K562 (cell line): ENCODE data around the gene SIRT5. TPM values are rescaled to one million over a fixed set of nuclear protein-coding genes. Genes with fewer than 3 reads are reported as not detected.
A peak's percentile ranks its signal among the peaks of the same experiment; 100 is the strongest.

Experiments
- BRD4 ChIP-seq: fragments of 200-600 bp; sonication (generic); IDR thresholded peaks from 2 replicates; pipeline ENCODE4 v1.6.1; 2017; ENCODE audit warnings: inconsistent platforms
- CEBPB ChIP-seq: fragments of 450-650 bp; IDR thresholded peaks from 2 replicates; pipeline ENCODE4 v1.6.1; 2016; ENCODE audit warnings: missing genetic modification characterization, missing compliant biosample characterization
- CHD1 ChIP-seq: fragments of 200-600 bp; sonication (generic); IDR thresholded peaks from one replicate; pipeline ENCODE4 v1.6.1; 2012; ENCODE audit warnings: mild to moderate bottlenecking, moderate library complexity, low read length, inconsistent platforms
- E2F1 ChIP-seq: sonication (generic); formaldehyde crosslinking; IDR thresholded peaks from 2 replicates; pipeline ENCODE4 v1.8.1; 2023; ENCODE audit warnings: mild to moderate bottlenecking, missing genetic modification reagents, moderate library complexity
- ETV1 ChIP-seq: fragments of 450-650 bp; conservative IDR thresholded peaks from 2 replicates; pipeline ENCODE4 v1.6.1; 2016; ENCODE audit warnings: missing genetic modification characterization, control low read depth, low read depth, missing compliant biosample characterization
- GTF2E2 ChIP-seq: fragments of 200-800 bp; sonication (Bioruptor generic); IDR thresholded peaks from 2 replicates; pipeline ENCODE4 v1.6.1; 2016; ENCODE audit warnings: missing genetic modification characterization, missing compliant biosample characterization
- HDAC2 ChIP-seq: fragments of 450-650 bp; IDR thresholded peaks from 2 replicates; pipeline ENCODE4 v1.6.1; 2016; ENCODE audit warnings: mild to moderate bottlenecking
- KDM4B ChIP-seq, 2 experiments: fragments of 450-650 bp in 1 of 2; sonication (generic) in 1 of 2; IDR thresholded peaks; 2 replicates each; pipeline ENCODE4 v1.6.1; 2016 to 2017; ENCODE audit warnings: borderline replicate concordance in 2 of 2, antibody characterized with exemption in 1 of 2, low read depth in 1 of 2, mild to moderate bottlenecking in 1 of 2
- SMARCC2 ChIP-seq: fragments of 450-650 bp; IDR thresholded peaks from 2 replicates; pipeline ENCODE4 v1.6.1; 2017; ENCODE audit warnings: antibody characterized with exemption, moderate library complexity, mild to moderate bottlenecking, low read depth
- SRF ChIP-seq, 2 experiments: fragments of 250-450, 450-650 bp in 1 of 2; sonication (Bioruptor Pico) in 1 of 2; sonication (generic) in 1 of 2; formaldehyde crosslinking; IDR thresholded peaks; 2 replicates each; pipeline versions ENCODE4 v1.5.0 to v1.5.1; 2020 to 2022; ENCODE audit warnings: mild to moderate bottlenecking in 1 of 2, missing genetic modification reagents in 1 of 2
- STAT6 ChIP-seq: sonication (generic); formaldehyde crosslinking; IDR thresholded peaks from 2 replicates; pipeline ENCODE4 v1.8.1; 2023; ENCODE audit warnings: mild to moderate bottlenecking, missing genetic modification reagents
- YY1 ChIP-seq, 3 experiments: IDR thresholded peaks; 2 replicates each; pipeline ENCODE4 v1.6.1; 2011; ENCODE audit warnings: low read length in 2 of 3, mild to moderate bottlenecking in 2 of 3, moderate library complexity in 2 of 3, borderline replicate concordance in 1 of 3, control low read depth in 1 of 3, low read depth in 1 of 3; ENCODE audit not compliant: insufficient read depth in 3 of 3, insufficient replicate concordance in 2 of 3, control insufficient read depth in 1 of 3, insufficient read length in 1 of 3; ENCODE audit errors: extremely low read depth in 1 of 3
- ZNF12 ChIP-seq: sonication (generic); formaldehyde crosslinking; IDR thresholded peaks from 2 replicates; pipeline ENCODE4 v1.4.0; 2020; ENCODE audit warnings: mild to moderate bottlenecking, missing genetic modification reagents
- ZNF143 ChIP-seq: sonication (generic); formaldehyde crosslinking; IDR thresholded peaks from 2 replicates; pipeline ENCODE4 v1.9.0; 2022; ENCODE audit warnings: mild to moderate bottlenecking, missing genetic modification reagents
- ZNF232 ChIP-seq: sonication (generic); formaldehyde crosslinking; IDR thresholded peaks from 2 replicates; pipeline ENCODE4 v1.8.0; 2022; ENCODE audit warnings: mild to moderate bottlenecking, missing genetic modification reagents
- ZNF507 ChIP-seq: conservative IDR thresholded peaks from 2 replicates; pipeline ENCODE4 v1.6.1; 2017; ENCODE audit warnings: missing genetic modification characterization, missing compliant biosample characterization
- polyA plus RNA-seq, 8 experiments: library from polyadenylated mRNA; depleted of rRNA in 4 of 8; stranded (reverse) in 5 of 8; unstranded in 3 of 8; fragments of >200 nt; fragmentation: Nextera tagmentation in 2 of 8; fragmentation: Illumina TruSeq in 1 of 8; extraction: Ambion mirVana in 2 of 8; extraction: Trizol in 1 of 8; gene quantifications; 2 replicates each; pipeline versions ENCODE4 v1.2.1 to v1.2.3, GENCODE V29; 2011 to 2014; ENCODE audit warnings: inconsistent platforms in 1 of 8, missing spikeins in 1 of 8
- total RNA-seq, 7 experiments: library from RNA; depleted of rRNA in 6 of 7; stranded (reverse); fragments of >200 nt in 6 of 7; fragmentation: Illumina TruSeq in 2 of 7; extraction: Trizol in 2 of 7; gene quantifications; 2 replicates each; pipeline versions ENCODE4 v1.2.1 to v1.2.3, GENCODE V29; 2011 to 2021; ENCODE audit warnings: low replicate concordance in 1 of 7
- TF ChIP-seq, protein P1 (sequence below): fragments of 250-450 bp; sonication (Bioruptor Pico); IDR thresholded peaks from 2 replicates; pipeline ENCODE4 v1.8.0; 2022; ENCODE audit warnings: inconsistent platforms, mild to moderate bottlenecking, moderate library complexity, borderline replicate concordance

SIRT5 gene
- total and polyA plus RNA-seq, 9 of the 15 experiments (the other 6 are each of a cell fraction or from before 2014, with no cell fraction given): 2.1 to 15.7 (median 11.4) TPM

GRCh38 chr6:13614126-13614925 lies 39.9 kb downstream of the SIRT5 start (continued):
- TF ChIP-seq E2F1 (CRISPR knock-in tag) (0 out of 2 replicates have a peak, but pooled peaks have one; percentile 8), GTF2E2 (peak; percentile 6), SRF (CRISPR knock-in tag; IDR thresholded peaks at IDR 0.05) (0 out of 4 replicates have a peak, but pooled peaks of 1 of the 2 experiments have one; percentile 7), ZNF232 (CRISPR knock-in tag) (peak; percentile 85; the same call in 1 of the 2 replicates), BRD4 (peak; percentile 65), ZNF143 (peak; percentile 9; the same call in 1 of the 2 replicates), CHD1 (peak; percentile 70), ZNF12 (0 out of 2 replicates have a peak, but pooled peaks have one; percentile 42), CEBPB (tag) (no peak), STAT6 (0 out of 2 replicates have a peak, but pooled peaks have one; percentile 25), SMARCC2 (0 out of 2 replicates have a peak, but pooled peaks have one; percentile 25), KDM4B (IDR thresholded peaks at IDR 0.05; ENCODE audit: borderline replicate concordance in 2 of 2, low read depth in 1 of 2) (no peak), HDAC2 (no peak), ZNF507 (tag) (no peak), YY1 (IDR thresholded peaks at IDR 0.05; ENCODE audit: borderline replicate concordance in 1 of 3, control insufficient read depth in 1 of 3, extremely low read depth in 1 of 3, insufficient read depth in 3 of 3, insufficient read length in 1 of 3, insufficient replicate concordance in 2 of 3, low read depth in 1 of 3, low read length in 2 of 3) (peak in 2 of 3 experiments; percentile 1 to 25), ETV1 (tag) (no peak)
- TF ChIP-seq, protein P1, sequence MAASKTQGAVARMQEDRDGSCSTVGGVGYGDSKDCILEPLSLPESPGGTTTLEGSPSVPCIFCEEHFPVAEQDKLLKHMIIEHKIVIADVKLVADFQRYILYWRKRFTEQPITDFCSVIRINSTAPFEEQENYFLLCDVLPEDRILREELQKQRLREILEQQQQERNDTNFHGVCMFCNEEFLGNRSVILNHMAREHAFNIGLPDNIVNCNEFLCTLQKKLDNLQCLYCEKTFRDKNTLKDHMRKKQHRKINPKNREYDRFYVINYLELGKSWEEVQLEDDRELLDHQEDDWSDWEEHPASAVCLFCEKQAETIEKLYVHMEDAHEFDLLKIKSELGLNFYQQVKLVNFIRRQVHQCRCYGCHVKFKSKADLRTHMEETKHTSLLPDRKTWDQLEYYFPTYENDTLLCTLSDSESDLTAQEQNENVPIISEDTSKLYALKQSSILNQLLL (CRISPR knock-in tag): no peak
